ENCODE data around the gene C19orf25.

Gene C19orf25

DNA sequence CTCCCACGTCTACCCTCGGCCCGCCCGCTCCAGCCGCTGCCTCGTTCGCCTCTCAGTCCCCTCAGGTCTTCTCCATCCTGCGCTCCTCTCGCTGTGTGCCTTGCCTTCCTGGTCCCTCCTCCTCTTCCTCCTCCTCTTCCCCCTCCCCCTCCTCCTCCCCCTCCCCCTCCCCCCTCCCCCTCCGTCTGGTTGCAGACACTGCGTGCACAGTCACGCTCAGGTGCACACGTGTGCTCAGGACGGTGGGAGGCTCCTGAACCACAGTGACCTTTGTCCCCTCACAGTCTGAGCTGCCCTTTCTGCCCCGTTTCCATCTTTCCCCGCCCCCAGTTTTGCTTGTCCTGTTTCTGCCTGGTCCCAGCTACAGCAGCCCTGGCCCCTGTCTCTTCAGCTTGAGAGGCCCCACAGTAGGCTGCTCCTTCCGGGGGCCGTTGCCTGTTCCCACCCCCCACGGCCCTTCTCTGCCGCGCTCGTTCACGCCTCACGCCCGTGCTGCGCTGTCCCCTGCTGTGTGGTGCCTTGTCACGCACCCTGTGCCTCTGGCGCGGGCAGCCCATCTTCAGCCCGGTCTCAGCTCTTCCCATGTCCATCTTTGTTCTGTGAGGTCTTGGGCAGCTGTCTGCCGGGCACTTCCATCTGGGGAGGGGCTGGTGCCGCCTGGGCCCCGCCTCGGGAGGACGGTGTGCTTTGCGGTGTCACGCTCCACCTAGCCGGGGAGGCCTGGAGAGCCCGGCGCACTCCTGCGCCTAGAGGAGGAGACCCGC, 54.6 kb downstream of the C19orf25 start:
- H3K27ac ChIP-seq (ENCODE audit: low read length): no peak overlapping the region
- H3K36me3 ChIP-seq (ENCODE audit: insufficient read depth, low read depth, low read length): peaks cover 95% of the 10 kb centered on the region

DNA sequence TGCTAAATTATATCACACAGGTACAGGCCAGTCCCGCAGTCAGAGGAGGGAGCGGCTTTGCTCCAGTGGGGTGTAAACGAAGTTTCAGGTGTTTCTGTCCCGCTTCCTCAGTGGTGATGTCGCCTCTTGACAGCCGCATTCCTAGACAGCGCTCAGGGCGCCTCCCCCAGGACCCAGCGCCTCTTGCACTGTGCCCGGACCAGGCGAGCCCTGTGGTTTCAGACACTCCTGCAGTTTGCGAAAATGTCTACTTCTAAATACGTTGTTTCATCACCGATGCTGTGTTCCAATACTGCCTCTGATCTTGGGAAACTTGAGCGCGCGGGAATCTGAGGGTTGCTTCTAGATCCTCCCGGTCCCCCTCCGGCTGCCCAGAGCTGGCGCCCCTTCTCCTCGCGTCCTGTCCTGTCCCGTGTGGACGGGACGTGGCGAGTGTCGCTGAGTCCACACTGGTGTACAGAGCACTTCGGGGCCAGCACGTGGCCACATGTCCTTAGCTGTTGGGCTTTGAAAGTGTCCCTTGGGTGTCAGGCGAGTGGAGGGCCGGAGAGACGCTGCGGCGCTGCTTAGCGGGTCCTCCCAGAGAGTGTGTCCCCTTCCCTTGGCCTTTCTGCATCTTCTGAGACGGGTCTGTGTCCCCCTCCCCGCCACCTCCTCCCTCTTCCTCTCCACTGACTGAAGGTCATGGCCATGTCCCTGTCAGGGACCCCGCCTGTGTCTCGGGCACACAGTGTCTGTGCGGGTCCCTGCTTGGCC, 55.4 kb downstream of the C19orf25 start:
- H3K36me3 ChIP-seq (ENCODE audit: insufficient read depth, low read depth, low read length): peaks cover 95% of the 10 kb centered on the region
- H3K27ac ChIP-seq (ENCODE audit: low read length): no peak overlapping the region
- no peaks in the 10 kb centered on the region for H3K27me3 ChIP-seq (ENCODE audit: insufficient read depth, low read length)
- no peak overlapping the region for H3K9ac ChIP-seq (ENCODE audit: low read depth, low read length)
- no peaks in the 10 kb centered on the region for H3K4me1 ChIP-seq (ENCODE audit: insufficient read depth, low read length)
- H3K9me3 ChIP-seq (ENCODE audit: insufficient read depth, low read depth, low read length): no peaks in the 10 kb centered on the region
- H3K4me3 ChIP-seq (ENCODE audit: low read length): no peak overlapping the region

More for the DNA sequence above, 54.6 kb downstream of the C19orf25 start:
- Histone ChIP-seq H3K27me3 (ENCODE audit: insufficient read depth, low read length) (no peaks in the 10 kb centered on the region), H3K4me1 (ENCODE audit: insufficient read depth, low read length) (no peaks in the 10 kb centered on the region), H3K9ac (ENCODE audit: low read depth, low read length) (no peak overlapping the region), H3K4me3 (ENCODE audit: low read length) (no peak overlapping the region), H3K9me3 (ENCODE audit: insufficient read depth, low read depth, low read length) (no peaks in the 10 kb centered on the region)
